ENCODE data around the gene CBFB.
A peak's percentile ranks its signal among the peaks of the same experiment; 100 is the strongest.

Gene CBFB

DNA sequence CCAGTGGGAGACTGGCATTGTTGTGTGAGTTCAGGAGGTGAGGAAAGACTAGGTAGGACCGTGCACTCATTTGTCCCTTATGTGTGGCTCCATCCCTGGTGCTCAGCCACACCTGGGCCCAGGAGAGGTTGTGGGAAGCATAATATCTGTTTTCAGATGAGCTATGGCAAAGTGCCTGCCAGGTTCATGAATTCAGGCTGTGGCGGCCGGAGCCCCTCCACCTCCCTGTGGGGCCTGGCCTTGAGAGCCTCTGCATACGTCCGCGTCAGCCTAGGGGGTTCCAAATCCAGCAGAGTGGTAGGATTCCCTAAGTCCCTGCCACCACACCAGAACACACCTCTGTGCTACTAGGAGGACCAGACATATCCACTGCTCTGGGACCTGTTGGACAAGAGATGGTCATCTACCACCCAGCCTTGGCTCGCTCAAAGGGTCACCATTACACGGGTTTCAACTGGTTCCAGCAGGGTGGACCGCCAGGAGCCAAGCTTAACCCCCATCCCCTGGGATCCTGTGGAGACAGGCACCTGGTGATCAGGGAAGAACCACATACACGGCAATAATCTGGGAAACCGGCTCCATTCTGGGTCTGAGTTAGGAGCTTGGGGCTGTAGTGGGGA lies 119.8 kb downstream of the CBFB start:
- no peak for DNase-seq (ENCODE audit: low read depth in 1 of 2, low spot score in 1 of 2)
- Histone ChIP-seq H3K27ac (replicated peaks) (no peak overlapping the region), H3K4me3 (replicated peaks; ENCODE audit: insufficient read depth, low read length) (no peak overlapping the region), H3K27me3 (ENCODE audit: insufficient read depth, poor library complexity, severe bottlenecking) (peaks cover 14% of the 10 kb centered on the region)
- TF ChIP-seq REST (IDR thresholded peaks at IDR 0.05; ENCODE audit: insufficient replicate concordance, low read depth) (no peak), GABPA (IDR thresholded peaks at IDR 0.05; ENCODE audit: low read depth) (no peak), POLR2AphosphoS5 (IDR thresholded peaks at IDR 0.05; ENCODE audit: low read depth) (no peak), SPI1 (IDR thresholded peaks at IDR 0.05; ENCODE audit: borderline replicate concordance, low read depth) (no peak)
- TF ChIP-seq, protein P1, sequence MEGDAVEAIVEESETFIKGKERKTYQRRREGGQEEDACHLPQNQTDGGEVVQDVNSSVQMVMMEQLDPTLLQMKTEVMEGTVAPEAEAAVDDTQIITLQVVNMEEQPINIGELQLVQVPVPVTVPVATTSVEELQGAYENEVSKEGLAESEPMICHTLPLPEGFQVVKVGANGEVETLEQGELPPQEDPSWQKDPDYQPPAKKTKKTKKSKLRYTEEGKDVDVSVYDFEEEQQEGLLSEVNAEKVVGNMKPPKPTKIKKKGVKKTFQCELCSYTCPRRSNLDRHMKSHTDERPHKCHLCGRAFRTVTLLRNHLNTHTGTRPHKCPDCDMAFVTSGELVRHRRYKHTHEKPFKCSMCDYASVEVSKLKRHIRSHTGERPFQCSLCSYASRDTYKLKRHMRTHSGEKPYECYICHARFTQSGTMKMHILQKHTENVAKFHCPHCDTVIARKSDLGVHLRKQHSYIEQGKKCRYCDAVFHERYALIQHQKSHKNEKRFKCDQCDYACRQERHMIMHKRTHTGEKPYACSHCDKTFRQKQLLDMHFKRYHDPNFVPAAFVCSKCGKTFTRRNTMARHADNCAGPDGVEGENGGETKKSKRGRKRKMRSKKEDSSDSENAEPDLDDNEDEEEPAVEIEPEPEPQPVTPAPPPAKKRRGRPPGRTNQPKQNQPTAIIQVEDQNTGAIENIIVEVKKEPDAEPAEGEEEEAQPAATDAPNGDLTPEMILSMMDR (IDR thresholded peaks at IDR 0.05; ENCODE audit: insufficient read depth, low read length), result no peak

- peaks cover 14% of the 10 kb centered on the region for H3K27me3 ChIP-seq (ENCODE audit: insufficient read depth, poor library complexity, severe bottlenecking)
- H3K4me3 ChIP-seq (replicated peaks; ENCODE audit: insufficient read depth, low read length), result no peak overlapping the region
- DNase-seq (ENCODE audit: low read depth in 1 of 2, low spot score in 1 of 2), result no peak
- no peak for TF ChIP-seq GABPA (IDR thresholded peaks at IDR 0.05; ENCODE audit: low read depth)
- TF ChIP-seq, protein P1 (IDR thresholded peaks at IDR 0.05; ENCODE audit: insufficient read depth, low read length), result no peak
- no peak for TF ChIP-seq SPI1 (IDR thresholded peaks at IDR 0.05; ENCODE audit: borderline replicate concordance, low read depth)
- no peak for TF ChIP-seq POLR2AphosphoS5 (IDR thresholded peaks at IDR 0.05; ENCODE audit: low read depth)
- TF ChIP-seq REST (IDR thresholded peaks at IDR 0.05; ENCODE audit: insufficient replicate concordance, low read depth), result no peak
- no peak overlapping the region for H3K27ac ChIP-seq (replicated peaks)
These were observed 120.5 kb downstream of the CBFB start for GRCh38 chr16:67149276-67150046.

DNA sequence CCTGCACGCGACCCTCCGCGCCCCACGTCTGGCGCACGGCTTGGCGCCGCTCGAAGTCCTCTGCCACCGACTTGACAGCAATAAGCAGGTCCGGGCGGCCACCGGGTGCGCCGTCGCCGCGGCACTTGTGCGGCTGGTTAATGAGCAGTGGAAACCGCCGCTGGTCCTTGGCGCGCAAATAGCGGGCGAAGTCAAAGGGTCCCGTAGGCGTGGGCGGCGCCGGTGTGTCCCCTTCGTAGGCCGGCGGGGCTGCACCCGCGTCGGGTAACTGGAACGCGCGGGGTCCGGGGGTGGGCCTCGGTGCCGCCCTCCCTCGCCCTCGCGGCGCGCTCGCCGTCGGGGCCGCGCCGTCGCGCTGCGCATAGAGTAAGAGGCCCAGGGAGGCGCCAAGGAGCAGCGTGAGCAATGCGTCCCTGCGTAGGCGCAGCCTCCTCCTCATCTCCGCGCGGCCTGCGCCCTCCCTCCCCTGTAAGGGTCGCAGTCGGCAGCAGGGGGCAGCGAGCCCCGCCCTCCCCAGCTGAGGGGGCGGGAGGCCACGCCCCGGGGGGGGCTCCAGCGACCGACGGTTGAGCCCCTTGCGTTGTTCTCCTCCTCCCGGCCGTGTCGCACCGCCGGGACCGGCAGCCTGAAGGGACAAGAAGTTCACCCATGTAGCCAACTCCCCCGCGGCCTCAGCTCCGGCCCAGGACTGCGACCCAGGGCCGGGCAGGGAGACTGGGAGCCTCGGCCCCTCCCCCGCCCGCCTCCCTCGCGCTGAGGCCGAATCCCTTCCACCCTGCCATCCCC lies 121.3 kb downstream of the CBFB start:
- Histone ChIP-seq H3K4me3 (replicated peaks; ENCODE audit: insufficient read depth, low read length) (peak overlapping the region; percentile 29), H3K27me3 (ENCODE audit: insufficient read depth, poor library complexity, severe bottlenecking) (peaks cover 14% of the 10 kb centered on the region), H3K27ac (replicated peaks) (no peak overlapping the region)
- TF ChIP-seq POLR2AphosphoS5 (IDR thresholded peaks at IDR 0.05; ENCODE audit: low read depth) (no peak), GABPA (IDR thresholded peaks at IDR 0.05; ENCODE audit: low read depth) (no peak), SPI1 (IDR thresholded peaks at IDR 0.05; ENCODE audit: borderline replicate concordance, low read depth) (no peak), REST (IDR thresholded peaks at IDR 0.05; ENCODE audit: insufficient replicate concordance, low read depth) (no peak)
- TF ChIP-seq, protein P1 (IDR thresholded peaks at IDR 0.05; ENCODE audit: insufficient read depth, low read length), result no peak
- no peak for DNase-seq (ENCODE audit: low read depth in 1 of 2, low spot score in 1 of 2)

Data from HL-60 (cell line).